Suprapubic skin (tissue), 4 donors: ENCODE data around the gene ESAM. TPM values are rescaled to one million over a fixed set of nuclear protein-coding genes. Genes with fewer than 3 reads are reported as not detected.

Experiments used
- DNase-seq, 2 donors: peaks; one replicate each; pipeline ENCODE4 v3.0.0-alpha.2; 2019; ENCODE audit warnings: low spot score in 2 of 2
- H3K27ac ChIP-seq: fragments of 200-600 bp; sonication (generic); one replicate; pipeline ENCODE4 v1.5.1; 2019
- H3K27me3 ChIP-seq: fragments of 200-600 bp; sonication (generic); one replicate; pipeline ENCODE4 v1.5.1; 2019
- H3K36me3 ChIP-seq: fragments of 200-600 bp; sonication (generic); one replicate; pipeline ENCODE4 v1.5.1; 2019
- H3K4me1 ChIP-seq: fragments of 200-600 bp; sonication (generic); one replicate; pipeline ENCODE4 v1.5.1; 2019
- H3K4me3 ChIP-seq: fragments of 200-600 bp; sonication (generic); one replicate; pipeline ENCODE4 v1.5.1; 2019; ENCODE audit warnings: mild to moderate bottlenecking
- H3K9me3 ChIP-seq: fragments of 200-600 bp; sonication (generic); one replicate; pipeline ENCODE4 v1.5.1; 2019
- CTCF ChIP-seq, 2 donors: fragments of 200-600 bp in 1 of 2; fragments of 450-650 bp in 1 of 2; sonication (generic) in 1 of 2; IDR thresholded peaks; one replicate each; pipeline ENCODE4 v1.5.1; 2016 to 2019; ENCODE audit warnings: antibody characterized with exemption in 2 of 2, mild to moderate bottlenecking in 1 of 2, moderate library complexity in 1 of 2
- EP300 ChIP-seq: sonication (generic); formaldehyde crosslinking; IDR thresholded peaks from one replicate; pipeline ENCODE4 v1.6.1; 2017; ENCODE audit warnings: antibody characterized with exemption
- POLR2A ChIP-seq, 2 donors: fragments of 450-650 bp; IDR thresholded peaks; one replicate each; pipeline ENCODE4 v1.6.1; 2017; ENCODE audit warnings: antibody characterized with exemption in 2 of 2, mild to moderate bottlenecking in 2 of 2, moderate library complexity in 2 of 2
- POLR2AphosphoS5 ChIP-seq, 3 donors: sonication (generic); formaldehyde crosslinking; IDR thresholded peaks; one replicate each; pipeline ENCODE4 v1.6.1; 2017; ENCODE audit warnings: antibody characterized with exemption in 3 of 3
- WGBS: methylation state at CpG from one replicate; pipeline ENCODE4 v1.1.5; 2018; 5-methylcytosine and 5-hydroxymethylcytosine counted together
- total RNA-seq, 4 donors: library from RNA; depleted of rRNA; stranded (reverse); fragments of >200 nt; gene quantifications; one replicate each; pipeline ENCODE4 v1.1.0, GENCODE V29; 2016

The ESAM gene
- total RNA-seq, 4 donors from 2014 or later, result 11.0 to 26.5 (median 15.6) TPM

- H3K27ac ChIP-seq, result peak overlapping the region; percentile 95
- no peaks in the 10 kb centered on the region for H3K9me3 ChIP-seq
- H3K27me3 ChIP-seq, result no peaks in the 10 kb centered on the region
- 0% methylated on average over 24 of the region's 83 CpGs for WGBS
- peak in 1 of 2 donors; percentile 69 for DNase-seq
- peaks cover 32% of the 10 kb centered on the region for H3K4me1 ChIP-seq
- no peak for TF ChIP-seq CTCF (IDR thresholded peaks at IDR 0.05)
- H3K36me3 ChIP-seq, result no peaks in the 10 kb centered on the region
- H3K4me3 ChIP-seq, result peak overlapping the region; percentile 99
Observed at GRCh38 chr11:124799348-124800225, 37.5 kb upstream of the ESAM start.

- H3K4me3 ChIP-seq, result peak overlapping the region; percentile 99
- peak overlapping the region; percentile 95 for H3K27ac ChIP-seq
- no peaks in the 10 kb centered on the region for H3K36me3 ChIP-seq
- no peak for DNase-seq
- peaks cover 32% of the 10 kb centered on the region for H3K4me1 ChIP-seq
- H3K27me3 ChIP-seq, result no peaks in the 10 kb centered on the region
- 2% methylated on average over 8 of the region's 8 CpGs for WGBS
- no peaks in the 10 kb centered on the region for H3K9me3 ChIP-seq
- no peak for TF ChIP-seq POLR2AphosphoS5 (IDR thresholded peaks at IDR 0.05)
- TF ChIP-seq CTCF (IDR thresholded peaks at IDR 0.05), result no peak
- TF ChIP-seq EP300, result no peak
- TF ChIP-seq POLR2A (IDR thresholded peaks at IDR 0.05), result no peak
Observed at GRCh38 chr11:124798991-124799347, 36.9 kb upstream of the ESAM start.

- H3K9me3 ChIP-seq, result no peaks in the 10 kb centered on the region
- no peak overlapping the region for H3K27ac ChIP-seq
- no peaks in the 10 kb centered on the region for H3K27me3 ChIP-seq
- 84% methylated on average over 3 of the region's 3 CpGs for WGBS
- DNase-seq, result no peak
- no peaks in the 10 kb centered on the region for H3K36me3 ChIP-seq
- H3K4me3 ChIP-seq, result no peak overlapping the region
- peaks cover 27% of the 10 kb centered on the region for H3K4me1 ChIP-seq
- TF ChIP-seq EP300 (no peak), CTCF (IDR thresholded peaks at IDR 0.05) (no peak), POLR2AphosphoS5 (IDR thresholded peaks at IDR 0.05) (no peak), POLR2A (IDR thresholded peaks at IDR 0.05) (no peak)
Observed at GRCh38 chr11:124796312-124796711, 34.2 kb upstream of the ESAM start.

GRCh38 chr11:124793466-124794278 lies 31.6 kb upstream of the ESAM start:
- peaks cover 12% of the 10 kb centered on the region for H3K4me1 ChIP-seq
- no peaks in the 10 kb centered on the region for H3K36me3 ChIP-seq
- TF ChIP-seq EP300, result no peak
- peak in 1 of 2 donors; percentile 37 for TF ChIP-seq CTCF (IDR thresholded peaks at IDR 0.05)
- no peak for TF ChIP-seq POLR2AphosphoS5 (IDR thresholded peaks at IDR 0.05)
- 74% methylated on average over 2 of the region's 2 CpGs for WGBS
- no peak overlapping the region for H3K27ac ChIP-seq
- H3K9me3 ChIP-seq, result no peaks in the 10 kb centered on the region
- DNase-seq, result no peak
- no peaks in the 10 kb centered on the region for H3K27me3 ChIP-seq
- no peak overlapping the region for H3K4me3 ChIP-seq

- Histone ChIP-seq H3K27me3 (no peaks in the 10 kb centered on the region), H3K4me1 (no peaks in the 10 kb centered on the region), H3K36me3 (no peaks in the 10 kb centered on the region), H3K4me3 (no peak overlapping the region), H3K27ac (no peak overlapping the region), H3K9me3 (no peaks in the 10 kb centered on the region)
- TF ChIP-seq CTCF (IDR thresholded peaks at IDR 0.05) (no peak), POLR2A (IDR thresholded peaks at IDR 0.05) (no peak), POLR2AphosphoS5 (IDR thresholded peaks at IDR 0.05) (no peak), EP300 (no peak)
- 88% methylated on average over 4 of the region's 4 CpGs for WGBS
- DNase-seq, result no peak
Observed at GRCh38 chr11:124791626-124792341, 29.7 kb upstream of the ESAM start.
